GM19328 (cell line): ENCODE data around the gene RBKS.
"Not testable (repeated sequence)": the region's sequence is repeated elsewhere in the genome, so short reads cannot be mapped to it uniquely, and the experiment has no call there.

ENCODE experiments used
- ATAC-seq: cut with Tn5 transposase; IDR thresholded peaks from one replicate; pipeline ENCODE4 v1.9.1; 2021; ENCODE audit warnings: mild to moderate bottlenecking, moderate library complexity; ENCODE audit not compliant: unreplicated experiment

The RBKS gene

GRCh38 chr2:27771202-27771547 is 119.0 kb downstream of the RBKS start:
- ATAC-seq: peak; percentile 20

GRCh38 chr2:27766287-27766661 is 123.9 kb downstream of the RBKS start:
- ATAC-seq: no peak

GRCh38 chr2:27765621-27766286 is 124.4 kb downstream of the RBKS start:
- ATAC-seq: no peak

- ATAC-seq: not testable (repeated sequence)
Observed at GRCh38 chr2:27764526-27764925, 125.7 kb downstream of the RBKS start.

DNA sequence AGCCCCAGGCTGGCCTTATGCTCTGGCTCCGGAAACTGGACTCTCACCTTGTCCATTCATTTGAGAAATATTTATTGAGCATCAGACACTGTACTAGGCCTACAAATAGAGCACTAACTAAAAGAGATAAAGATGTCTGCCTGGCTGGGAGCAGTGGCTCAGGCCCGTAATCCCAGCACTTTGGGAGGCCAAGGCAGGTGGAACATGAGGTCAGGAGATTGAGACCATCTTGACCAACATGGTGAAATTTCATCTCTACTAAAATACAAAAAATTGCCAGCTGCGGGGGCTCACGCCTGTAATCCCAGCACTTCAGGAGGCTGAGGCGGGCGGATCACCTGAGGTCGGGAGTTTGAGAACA is 126.3 kb downstream of the RBKS start:
- no peak for ATAC-seq

GRCh38 chr2:27762951-27763906 is 127.0 kb downstream of the RBKS start:
- ATAC-seq: no peak

GRCh38 chr2:27756544-27757498 is 133.4 kb downstream of the RBKS start:
- ATAC-seq: no peak

- ATAC-seq: no peak
Observed at GRCh38 chr2:27756091-27756490, 134.1 kb downstream of the RBKS start.

DNA sequence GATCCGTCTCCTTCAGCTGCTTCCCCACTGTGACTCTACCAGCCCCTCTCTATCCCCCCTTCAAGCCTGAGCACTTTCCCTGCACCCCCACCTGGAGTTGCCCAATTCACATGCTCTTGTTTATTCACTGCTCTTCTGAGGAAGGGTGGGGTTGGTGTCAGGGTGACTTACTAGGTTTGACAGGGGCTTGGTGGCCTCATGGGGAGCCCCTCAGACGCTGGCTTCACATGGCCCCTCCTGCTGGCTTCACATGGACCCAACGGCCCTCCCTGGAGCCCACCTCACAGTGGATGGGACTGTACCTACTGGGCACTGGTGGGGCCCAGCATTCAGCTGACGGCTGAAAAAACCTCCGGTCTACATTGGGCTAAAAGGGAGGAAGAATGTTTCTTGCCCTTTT is 135.4 kb downstream of the RBKS start:
- no peak for ATAC-seq

DNA sequence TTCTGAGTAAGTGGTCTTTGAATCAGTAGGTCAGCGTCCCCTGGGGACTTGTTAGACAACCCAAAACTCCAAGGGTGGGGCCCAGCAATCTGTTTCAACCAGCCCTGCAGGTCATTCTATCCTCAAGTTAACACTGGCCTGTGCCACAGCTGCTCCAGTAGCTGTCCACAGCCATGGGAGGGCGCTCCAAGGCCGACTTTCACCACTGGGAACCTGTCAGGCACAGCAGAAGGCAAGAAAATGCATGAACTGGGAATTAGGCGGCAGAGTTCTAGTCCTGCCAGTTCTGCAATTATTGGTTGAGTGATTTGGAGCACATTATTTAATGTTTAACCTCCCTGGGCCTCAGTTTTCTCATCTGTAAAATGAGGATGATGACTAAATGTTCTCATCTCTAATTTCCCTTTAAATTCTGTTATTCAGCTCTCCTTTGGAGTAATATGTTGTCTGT is 136.0 kb downstream of the RBKS start:
- ATAC-seq: no peak

DNA sequence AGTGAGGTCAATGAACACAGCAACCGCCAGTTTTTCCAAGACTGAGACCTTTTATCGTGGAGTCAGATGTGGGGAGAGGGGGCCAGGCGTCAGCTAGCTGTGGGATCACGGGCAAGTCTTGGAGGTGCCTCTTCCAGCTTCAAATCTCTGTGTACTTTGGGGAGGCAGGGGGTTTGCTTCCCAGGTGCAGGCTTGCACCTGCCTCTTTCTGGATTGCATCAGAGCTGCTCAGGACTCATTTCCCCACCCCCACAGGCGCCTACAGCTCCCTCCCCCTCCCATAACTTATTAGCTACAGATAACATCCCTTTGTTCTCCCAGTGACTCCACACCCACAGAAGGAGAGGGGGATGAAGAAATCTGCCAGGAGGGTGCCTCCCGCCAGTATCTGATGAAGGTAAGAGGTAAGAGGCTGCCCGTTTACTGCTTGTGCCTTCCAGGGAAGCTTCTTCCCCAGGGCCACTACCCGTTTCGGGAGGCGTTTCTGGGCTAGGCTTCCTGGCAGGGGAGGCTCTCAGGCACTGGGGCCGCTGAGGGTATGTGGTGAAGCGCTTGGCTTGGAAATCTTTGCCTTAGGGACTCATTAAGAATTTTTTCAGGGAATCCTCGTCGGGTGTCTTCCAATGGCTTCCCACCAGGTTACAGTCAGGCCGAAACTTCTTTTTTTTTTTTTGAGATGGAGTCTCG is 137.5 kb downstream of the RBKS start:
- ATAC-seq: no peak

DNA sequence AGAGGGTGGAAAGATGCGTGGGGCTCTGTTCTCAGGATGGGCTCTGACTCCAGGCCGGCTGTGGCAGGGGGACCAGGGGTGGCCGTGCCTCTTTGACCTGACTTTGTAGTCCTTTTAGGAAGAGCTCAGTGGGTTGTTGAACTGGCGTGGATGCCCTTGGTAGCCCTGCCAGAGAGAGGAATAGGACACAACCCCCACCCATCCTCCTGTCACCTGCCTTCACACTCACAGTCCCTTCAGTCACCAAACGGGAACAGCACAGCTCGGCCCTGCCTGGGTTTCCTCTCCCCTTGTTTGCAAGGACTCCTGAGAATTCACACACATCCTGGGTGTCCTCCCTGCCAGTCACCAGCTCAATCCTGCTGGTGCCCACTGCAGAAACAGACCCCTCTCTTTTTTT is 138.8 kb downstream of the RBKS start:
- no peak for ATAC-seq

- ATAC-seq: not testable (repeated sequence)
Observed at GRCh38 chr2:27748803-27749554, 141.2 kb downstream of the RBKS start.

DNA sequence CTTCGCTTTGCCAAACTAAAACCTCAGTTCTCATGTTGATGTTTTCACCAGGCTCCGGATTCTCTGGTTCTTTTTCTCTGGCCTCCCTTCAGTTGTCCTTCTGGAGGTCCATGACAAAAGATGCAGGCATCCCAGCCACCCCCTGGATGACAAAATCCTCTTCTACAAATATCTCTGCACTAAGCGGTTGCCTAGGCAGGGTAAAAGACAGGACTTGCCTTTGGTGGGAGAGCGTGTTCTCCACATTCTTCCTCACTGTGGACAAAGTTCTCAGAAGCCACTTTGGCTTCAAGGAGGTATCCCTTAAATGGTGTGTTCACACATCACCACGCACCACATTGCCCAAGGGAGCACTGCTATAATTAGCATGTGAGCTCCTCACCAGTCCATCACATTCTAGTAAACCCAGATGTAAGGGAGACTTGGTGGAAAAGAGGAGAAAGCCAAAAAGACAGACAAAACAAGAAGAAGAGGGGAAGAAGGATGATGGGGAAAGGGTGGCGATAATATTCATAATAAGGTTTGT is 142.3 kb downstream of the RBKS start:
- ATAC-seq: no peak

- ATAC-seq: no peak
Observed at GRCh38 chr2:27746325-27746724, 143.9 kb downstream of the RBKS start.

GRCh38 chr2:27745494-27745893 is 144.7 kb downstream of the RBKS start:
- not testable (repeated sequence) for ATAC-seq

- no peak for ATAC-seq
Observed at GRCh38 chr2:27742571-27742970, 147.6 kb downstream of the RBKS start.

DNA sequence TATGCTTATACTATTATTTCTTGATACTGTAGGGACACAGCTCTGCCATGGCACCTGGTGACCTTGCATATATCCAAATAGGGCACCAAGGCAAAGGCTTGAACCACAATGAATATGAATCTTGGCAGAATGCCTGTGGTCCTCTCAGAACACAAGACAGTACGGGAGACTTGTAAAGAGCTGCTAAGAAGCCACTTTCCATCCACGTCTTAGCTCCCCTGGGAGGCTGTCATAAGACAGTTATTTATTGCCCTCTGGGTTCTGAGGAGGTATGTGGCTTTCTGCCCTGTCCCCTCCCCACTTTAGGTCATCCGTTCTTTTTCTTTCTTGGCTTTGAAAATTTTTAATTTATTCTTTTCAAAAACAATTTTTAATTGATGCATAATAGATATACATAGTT is 148.5 kb downstream of the RBKS start:
- no peak for ATAC-seq

DNA sequence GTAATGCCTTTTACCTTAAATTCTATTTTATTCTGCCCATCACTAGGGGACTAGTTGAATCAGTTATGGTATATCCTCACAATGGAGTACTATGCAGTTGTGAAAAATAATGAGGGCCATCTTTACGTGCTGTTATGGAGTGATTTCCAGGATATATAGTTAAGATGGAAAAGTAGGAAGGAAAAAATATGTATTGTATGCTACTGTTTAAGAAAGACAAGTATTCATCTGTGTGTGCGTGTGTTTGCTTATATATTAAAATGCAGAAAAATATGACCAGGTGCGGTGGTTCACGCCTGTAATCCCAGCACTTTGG is 151.2 kb downstream of the RBKS start:
- ATAC-seq: no peak
